ENCODE data around the gene ITGA1. TPM values are rescaled to one million over a fixed set of nuclear protein-coding genes. Genes with fewer than 3 reads are reported as not detected.

The ITGA1 gene
- total RNA-seq, 1 experiment from 2014 or later, result 27.4 TPM

DNA sequence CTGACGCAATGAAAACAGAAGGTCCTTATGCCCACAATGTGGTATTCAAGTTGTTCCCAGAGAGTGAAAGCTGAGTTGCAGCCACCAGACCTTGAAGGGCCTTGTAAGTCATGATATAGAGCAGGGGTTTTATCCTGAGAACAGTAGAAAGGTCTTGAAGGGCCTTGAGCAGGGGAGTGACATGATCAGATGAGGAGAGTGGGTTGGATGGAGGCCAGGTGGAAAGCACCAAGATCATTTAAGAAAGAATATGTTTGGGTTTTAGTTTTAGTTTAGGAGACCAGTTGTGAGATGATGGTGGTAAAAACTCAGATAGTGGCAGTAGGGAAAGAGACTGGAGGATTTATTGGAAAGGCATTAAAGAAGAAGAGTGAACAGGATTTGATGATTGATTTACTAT lies 207.4 kb downstream of the ITGA1 start:
- DNase-seq (ENCODE audit: low read depth in 1 of 2, low spot score in 2 of 2), result no peak
- Histone ChIP-seq H3K27ac (no peak overlapping the region), H3K4me1 (replicated peaks) (peaks cover under 1% of the 10 kb centered on the region; the same call in 1 of the 2 replicates), H3K9me3 (replicated peaks) (no peaks in the 10 kb centered on the region), H3K36me3 (peaks cover 5% of the 10 kb centered on the region; the same call in 1 of the 2 replicates), H3K4me3 (no peak overlapping the region), H3K27me3 (replicated peaks) (no peaks in the 10 kb centered on the region)

DNA sequence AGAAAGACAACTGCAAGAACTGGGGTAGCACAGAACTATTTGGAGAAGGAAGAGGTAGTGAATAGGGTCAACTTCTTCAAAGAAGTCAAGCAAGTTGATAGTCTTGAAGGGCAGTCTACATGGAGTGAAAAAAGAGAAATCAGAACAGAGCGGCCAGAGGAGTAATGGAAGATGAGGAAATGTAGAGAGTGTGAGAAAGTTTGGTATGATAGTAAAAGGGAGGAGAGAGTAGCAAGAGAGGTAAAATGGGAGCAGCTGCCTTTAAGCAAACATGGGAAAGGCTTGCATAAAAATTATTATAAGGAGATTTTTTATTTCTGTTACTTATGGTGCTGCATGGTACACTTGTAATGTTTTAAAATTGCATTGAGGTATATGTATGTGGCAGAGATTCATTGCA lies 208.2 kb downstream of the ITGA1 start:
- DNase-seq (ENCODE audit: low read depth in 1 of 2, low spot score in 2 of 2), result no peak
- H3K4me3 ChIP-seq, result no peak overlapping the region
- no peaks in the 10 kb centered on the region for H3K27me3 ChIP-seq (replicated peaks)
- peaks cover 5% of the 10 kb centered on the region; the same call in 1 of the 2 replicates for H3K36me3 ChIP-seq
- H3K9me3 ChIP-seq (replicated peaks), result no peaks in the 10 kb centered on the region
- H3K4me1 ChIP-seq (replicated peaks), result no peaks in the 10 kb centered on the region
- H3K27ac ChIP-seq, result no peak overlapping the region

DNA sequence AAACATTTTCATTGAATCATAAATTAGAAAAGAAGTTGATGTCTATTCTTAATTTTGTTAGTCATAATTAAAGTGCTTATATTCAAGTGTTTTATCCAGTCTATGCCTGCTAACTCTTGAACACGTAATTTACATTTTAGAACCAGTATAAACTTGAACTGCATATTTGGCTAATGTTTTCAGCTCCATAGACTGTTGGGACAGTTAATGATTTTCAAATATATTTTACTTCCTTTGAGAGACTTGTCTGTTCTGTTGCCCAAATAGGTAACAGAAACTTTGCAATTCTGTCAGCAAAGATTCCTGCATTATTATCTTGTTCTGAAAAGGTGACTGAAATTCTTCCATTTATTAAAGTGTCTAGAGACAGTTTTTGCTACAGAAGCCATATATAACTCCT lies 209.3 kb downstream of the ITGA1 start:
- Histone ChIP-seq H3K27me3 (replicated peaks) (no peaks in the 10 kb centered on the region), H3K27ac (no peak overlapping the region)

DNA sequence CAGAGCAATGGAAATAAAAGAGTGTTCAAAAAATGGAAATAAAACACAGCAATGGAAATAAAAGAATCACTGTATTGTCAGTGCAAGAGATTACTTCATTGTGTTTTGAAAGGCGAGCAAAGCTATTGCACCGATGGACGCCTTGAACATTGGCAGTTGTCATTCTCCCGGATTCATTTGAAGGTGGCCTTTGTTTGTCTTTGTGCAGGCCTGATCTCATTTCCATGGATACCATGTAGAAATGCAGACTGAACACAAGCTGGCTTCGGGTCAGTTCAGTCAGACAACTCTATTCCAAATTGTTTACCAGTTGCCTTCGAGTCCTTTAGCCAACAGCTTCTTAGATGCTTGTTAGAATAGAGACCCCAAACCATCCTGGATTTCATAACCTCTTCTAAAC lies 209.7 kb downstream of the ITGA1 start:
- DNase-seq (ENCODE audit: low read depth in 1 of 2, low spot score in 2 of 2), result no peak
- no peak overlapping the region for H3K27ac ChIP-seq
- no peaks in the 10 kb centered on the region for H3K27me3 ChIP-seq (replicated peaks)
- peaks cover 5% of the 10 kb centered on the region; the same call in 1 of the 2 replicates for H3K36me3 ChIP-seq
- no peak overlapping the region for H3K4me3 ChIP-seq
- 0 out of 2 replicates have a peak, but pooled peaks cover under 1% of the 10 kb centered on the region for H3K4me1 ChIP-seq (replicated peaks)
- no peaks in the 10 kb centered on the region for H3K9me3 ChIP-seq (replicated peaks)

More for the DNA sequence above, 209.3 kb downstream of the ITGA1 start:
- Histone ChIP-seq H3K36me3 (peaks cover 5% of the 10 kb centered on the region; the same call in 1 of the 2 replicates), H3K4me1 (replicated peaks) (no peaks in the 10 kb centered on the region), H3K9me3 (replicated peaks) (no peaks in the 10 kb centered on the region), H3K4me3 (no peak overlapping the region)
- DNase-seq (ENCODE audit: low read depth in 1 of 2, low spot score in 2 of 2), result no peak

DNA sequence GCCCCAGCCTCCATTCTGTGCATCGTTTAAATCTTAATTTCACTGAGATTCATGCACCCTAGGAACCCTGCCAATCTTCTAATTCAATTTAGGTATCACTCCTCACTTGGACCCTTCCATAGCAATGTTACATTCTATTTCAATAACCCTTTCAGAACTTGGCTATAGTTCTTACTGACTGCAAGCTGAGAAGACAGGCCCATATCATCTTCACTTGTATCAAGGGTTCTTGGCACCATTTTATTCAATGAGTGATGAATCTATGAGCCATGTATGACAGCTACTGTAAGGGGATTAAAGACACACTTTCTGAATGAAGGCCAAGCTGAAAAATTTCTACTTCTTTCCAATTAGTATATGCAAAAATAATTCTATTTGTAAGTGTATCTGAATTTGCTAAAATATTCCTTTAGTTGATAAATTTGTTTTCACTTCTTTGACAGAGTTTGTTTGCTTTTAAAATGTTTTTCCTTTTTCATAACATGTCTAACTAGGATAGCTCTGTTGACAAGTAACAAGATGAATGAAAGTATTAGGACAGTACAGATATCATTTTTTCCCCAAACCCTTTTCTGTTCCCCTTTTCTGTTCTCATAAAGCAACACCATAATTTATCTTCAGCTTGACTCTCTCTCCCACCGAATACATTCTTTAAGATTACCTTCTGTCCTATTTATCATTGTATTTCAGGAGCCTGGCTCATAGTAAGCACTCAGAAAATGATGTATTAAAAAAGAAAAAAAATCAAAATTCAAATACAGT lies 211.0 kb downstream of the ITGA1 start:
- Histone ChIP-seq H3K27ac (no peak overlapping the region), H3K4me1 (replicated peaks) (peaks cover 11% of the 10 kb centered on the region), H3K9me3 (replicated peaks) (no peaks in the 10 kb centered on the region), H3K4me3 (no peak overlapping the region), H3K36me3 (no peaks in the 10 kb centered on the region), H3K27me3 (replicated peaks) (no peaks in the 10 kb centered on the region)
- no peak for DNase-seq (ENCODE audit: low read depth in 1 of 2, low spot score in 2 of 2)

DNA sequence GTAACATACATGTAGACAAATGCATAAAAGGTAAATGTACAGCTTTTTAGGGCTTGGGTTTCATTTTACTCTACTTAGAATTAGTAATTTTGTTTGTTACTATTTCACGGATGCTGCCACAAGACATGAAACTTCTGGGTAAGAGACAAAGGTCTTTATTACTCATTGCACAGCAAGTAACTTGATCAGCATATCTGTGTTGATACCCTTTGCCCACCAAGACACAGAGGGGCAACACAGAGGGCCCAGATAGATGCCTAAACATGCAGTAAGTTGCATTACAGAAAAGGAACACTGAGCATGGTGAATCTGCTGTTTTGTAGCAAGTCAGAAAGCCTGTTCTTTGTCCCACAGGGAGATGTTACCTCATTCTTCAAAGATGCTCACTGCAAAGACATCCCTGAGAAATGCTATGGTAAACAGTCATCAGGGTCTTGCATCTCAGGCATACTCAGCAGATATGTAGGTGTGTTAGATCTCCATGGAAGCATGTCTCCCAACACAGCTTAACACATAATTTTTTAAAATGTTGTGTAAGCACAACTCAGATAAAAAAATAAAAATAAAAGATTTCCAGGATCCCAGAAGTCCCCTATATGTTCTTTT lies 211.7 kb downstream of the ITGA1 start:
- Histone ChIP-seq H3K27me3 (replicated peaks) (no peaks in the 10 kb centered on the region), H3K4me3 (no peak overlapping the region), H3K36me3 (no peaks in the 10 kb centered on the region), H3K4me1 (replicated peaks) (peaks cover 18% of the 10 kb centered on the region), H3K27ac (no peak overlapping the region), H3K9me3 (replicated peaks) (no peaks in the 10 kb centered on the region)
- DNase-seq (ENCODE audit: low read depth in 1 of 2, low spot score in 2 of 2), result no peak

DNA sequence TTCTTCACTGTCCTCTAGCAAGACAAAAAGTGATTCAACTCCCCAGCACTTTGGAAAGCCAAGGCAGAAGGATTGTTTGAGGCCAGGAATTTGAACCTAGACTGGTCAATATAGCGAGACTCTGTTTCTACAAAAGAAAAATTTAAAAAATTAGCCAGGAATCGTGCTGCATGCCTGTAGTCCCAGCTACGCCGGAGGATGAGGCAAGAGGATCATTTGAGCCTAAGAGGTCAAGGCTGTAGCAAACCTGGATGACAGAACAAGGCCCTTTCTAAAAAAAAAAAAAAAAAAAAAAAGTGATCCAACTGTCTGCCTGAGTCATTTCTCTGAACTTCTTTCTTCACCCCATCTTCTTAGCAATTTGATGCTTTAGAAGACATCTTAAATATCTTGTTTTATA lies 213.8 kb downstream of the ITGA1 start:
- Histone ChIP-seq H3K9me3 (replicated peaks) (no peaks in the 10 kb centered on the region), H3K27me3 (replicated peaks) (no peaks in the 10 kb centered on the region), H3K27ac (no peak overlapping the region), H3K36me3 (no peaks in the 10 kb centered on the region), H3K4me1 (replicated peaks) (peaks cover 36% of the 10 kb centered on the region), H3K4me3 (no peak overlapping the region)
- DNase-seq (ENCODE audit: low read depth in 1 of 2, low spot score in 2 of 2), result no peak

DNA sequence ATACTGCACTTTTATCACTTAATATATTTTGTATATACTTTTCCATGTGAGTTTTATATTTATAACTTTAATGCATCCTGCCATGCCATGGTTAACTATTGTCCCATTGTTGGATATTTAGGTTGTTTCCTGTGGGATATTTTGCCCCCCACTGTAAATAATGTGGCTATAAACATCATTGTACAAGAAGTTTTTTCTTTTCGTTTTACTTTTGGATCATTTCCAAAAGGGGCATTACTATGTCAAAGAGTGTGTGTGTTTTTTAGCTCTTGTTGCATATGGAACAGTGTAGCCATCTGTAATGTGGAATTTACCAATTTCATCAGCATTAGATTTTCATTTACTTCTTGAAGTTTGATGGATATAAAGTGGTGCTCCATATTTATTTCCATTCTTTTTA lies 214.8 kb downstream of the ITGA1 start:
- DNase-seq (ENCODE audit: low read depth in 1 of 2, low spot score in 2 of 2), result no peak
- H3K4me1 ChIP-seq (replicated peaks), result peaks cover 45% of the 10 kb centered on the region
- no peak overlapping the region for H3K4me3 ChIP-seq
- no peaks in the 10 kb centered on the region for H3K9me3 ChIP-seq (replicated peaks)
- H3K27ac ChIP-seq, result no peak overlapping the region
- H3K36me3 ChIP-seq, result no peaks in the 10 kb centered on the region
- H3K27me3 ChIP-seq (replicated peaks), result no peaks in the 10 kb centered on the region

DNA sequence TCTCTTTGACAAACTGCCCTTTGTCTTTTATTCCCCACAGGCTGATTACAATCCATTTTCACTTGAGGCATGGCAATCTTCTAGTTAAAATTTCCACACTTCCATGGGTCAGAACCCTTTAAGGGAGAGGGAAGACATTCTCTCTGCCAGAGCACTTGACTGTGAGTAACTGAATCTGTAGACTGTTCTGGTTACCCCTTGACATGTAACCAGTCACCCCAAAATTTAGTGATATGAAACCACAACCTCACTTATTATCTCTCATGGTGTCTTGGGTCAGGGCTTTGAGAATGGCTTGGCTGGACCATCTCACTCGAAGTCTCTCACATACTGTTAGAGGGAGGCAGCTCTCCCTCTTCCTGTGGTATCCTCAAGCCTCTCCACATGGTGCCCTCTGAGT lies 215.4 kb downstream of the ITGA1 start:
- peaks cover 52% of the 10 kb centered on the region for H3K4me1 ChIP-seq (replicated peaks)
- H3K27ac ChIP-seq, result no peak overlapping the region

DNA sequence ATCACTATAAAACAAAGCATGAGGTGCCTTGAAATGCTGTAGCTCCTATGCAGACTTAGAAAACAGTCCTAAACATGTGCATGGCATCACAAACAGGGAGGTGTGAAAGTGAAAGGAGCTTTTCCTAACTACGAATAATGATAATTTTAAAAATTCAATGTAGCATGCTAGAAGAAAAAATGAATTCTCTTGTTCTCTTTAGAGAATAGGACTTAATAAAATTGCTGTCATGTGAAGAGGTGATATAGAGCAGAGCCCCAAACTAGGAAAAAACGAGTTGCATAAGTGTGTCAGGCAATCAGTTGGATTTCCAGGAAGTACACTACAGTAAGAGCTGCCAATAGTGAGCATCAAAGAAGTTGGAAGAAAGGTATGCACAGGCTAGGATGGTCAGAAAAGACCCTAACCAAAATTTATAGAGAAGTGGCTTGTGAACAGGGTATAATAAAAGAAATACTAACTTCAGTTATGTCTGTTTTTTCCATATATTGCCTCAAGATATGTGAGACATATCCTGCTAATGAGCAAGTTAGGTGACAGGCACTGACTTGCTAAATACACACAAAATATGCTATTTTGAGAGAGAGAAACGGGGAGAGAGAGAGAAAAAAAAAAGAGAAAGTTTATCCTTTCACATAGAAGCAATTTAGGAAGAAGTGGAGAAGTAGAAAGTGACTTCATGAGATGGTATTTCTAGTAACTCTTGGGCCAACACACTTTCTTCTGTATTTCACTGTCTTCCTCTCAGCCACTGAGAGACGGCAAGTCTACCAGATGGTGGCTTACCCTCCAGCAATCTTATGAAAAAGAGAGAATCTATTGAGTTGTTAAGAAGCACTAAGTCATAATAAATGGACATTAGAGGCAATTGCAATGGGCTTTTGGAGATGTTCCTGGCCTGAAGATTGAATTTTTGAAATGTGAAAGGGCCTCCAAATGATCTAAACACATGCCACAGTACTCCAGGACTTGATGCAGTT lies 219.5 kb downstream of the ITGA1 start:
- Histone ChIP-seq H3K4me1 (replicated peaks) (peaks cover 74% of the 10 kb centered on the region), H3K9me3 (replicated peaks) (no peaks in the 10 kb centered on the region), H3K36me3 (no peaks in the 10 kb centered on the region), H3K4me3 (no peak overlapping the region), H3K27ac (peak overlapping the region; percentile 50), H3K27me3 (replicated peaks) (no peaks in the 10 kb centered on the region)
- DNase-seq (ENCODE audit: low read depth in 1 of 2, low spot score in 2 of 2), result no peak

More for the DNA sequence above, 215.4 kb downstream of the ITGA1 start:
- Histone ChIP-seq H3K36me3 (no peaks in the 10 kb centered on the region), H3K4me3 (no peak overlapping the region), H3K27me3 (replicated peaks) (no peaks in the 10 kb centered on the region), H3K9me3 (replicated peaks) (no peaks in the 10 kb centered on the region)
- DNase-seq (ENCODE audit: low read depth in 1 of 2, low spot score in 2 of 2), result no peak

DNA sequence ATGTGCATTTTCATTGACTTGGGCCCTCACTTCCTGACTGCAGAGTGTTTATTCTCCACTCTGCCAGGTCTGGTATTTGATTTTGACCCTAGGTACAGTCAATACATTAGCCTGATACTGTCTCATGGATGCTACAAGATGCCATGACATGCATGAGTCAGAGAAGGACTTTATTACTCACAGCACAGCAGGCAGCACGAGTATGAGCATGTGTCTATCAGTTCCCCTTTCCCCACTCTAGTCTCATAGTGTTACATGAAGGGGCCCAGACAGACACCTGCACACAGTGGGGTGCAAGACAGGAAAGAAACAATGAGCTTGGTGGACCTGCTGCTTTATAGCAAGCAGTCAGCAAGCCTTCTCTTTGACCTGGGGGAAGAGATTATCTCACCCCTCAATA lies 221.0 kb downstream of the ITGA1 start:
- no peaks in the 10 kb centered on the region for H3K27me3 ChIP-seq (replicated peaks)
- no peaks in the 10 kb centered on the region for H3K9me3 ChIP-seq (replicated peaks)
- peaks cover 63% of the 10 kb centered on the region for H3K4me1 ChIP-seq (replicated peaks)
- H3K36me3 ChIP-seq, result no peaks in the 10 kb centered on the region
- H3K4me3 ChIP-seq, result no peak overlapping the region
- H3K27ac ChIP-seq, result peak overlapping the region; percentile 50
- no peak for DNase-seq (ENCODE audit: low read depth in 1 of 2, low spot score in 2 of 2)
